H1 (cell line): ENCODE results near the gene ABCF3. TPM values are rescaled to one million over a fixed set of nuclear protein-coding genes. Genes with fewer than 3 reads are reported as not detected.

Experiments
- CTCF ChIA-PET: fragments of 300-600 bp; sonication (Branson Sonifier 250); formaldehyde crosslinking; loops from one replicate; lab custom pipeline; 2021; ENCODE audit not compliant: partially characterized antibody; lab: Charles Lee
- POLR2A ChIA-PET: fragments of 300-600 bp; sonication (Branson Sonifier 250); formaldehyde crosslinking; loops from one replicate; lab custom pipeline; 2021; ENCODE audit warnings: inconsistent platforms; ENCODE audit not compliant: partially characterized antibody; lab: Charles Lee
- DNase-seq, 2 experiments: peaks; one replicate each; pipeline versions ENCODE4 v3.0.0 to v3.0.0-alpha.2; 2010 to 2022; ENCODE audit warnings: low spot score in 2 of 2, low read depth in 1 of 2, mixed read lengths in 1 of 2
- FAIRE-seq: peaks from 2 replicates; lab custom pipeline; 2011; peaks lifted over from hg19 to GRCh38; lab: Jason Lieb, UNC
- H2AFZ ChIP-seq: 2 replicates; pipeline ENCODE4 v1.8.1; 2012; ENCODE audit warnings: low read length, inconsistent platforms
- H2AK5ac ChIP-seq: 2 replicates; pipeline ENCODE4 v1.6.1; 2013; ENCODE audit warnings: low read depth, low read length
- H2BK120ac ChIP-seq: replicated peaks from 2 replicates; pipeline ENCODE3; 2013; ENCODE audit warnings: low read depth, low read length, inconsistent platforms
- H2BK12ac ChIP-seq: 2 replicates; pipeline ENCODE4 v1.6.1; 2013; ENCODE audit warnings: low read depth, low read length
- H2BK15ac ChIP-seq: 2 replicates; pipeline ENCODE4 v1.6.1; 2013; ENCODE audit warnings: low read length
- H2BK20ac ChIP-seq: 2 replicates; pipeline ENCODE4 v1.6.1; 2013; ENCODE audit warnings: low read length
- H2BK5ac ChIP-seq: 2 replicates; pipeline ENCODE4 v1.6.1; 2013; ENCODE audit warnings: low read depth, low read length
- H3K14ac ChIP-seq: 2 replicates; pipeline ENCODE4 v1.6.1; 2013; ENCODE audit warnings: inconsistent platforms; ENCODE audit not compliant: insufficient read length
- H3K18ac ChIP-seq: 2 replicates; pipeline ENCODE4 v1.6.1; 2013; ENCODE audit warnings: low read length; ENCODE audit errors: extremely low read depth
- H3K23ac ChIP-seq: 2 replicates; pipeline ENCODE4 v1.6.1; 2013; ENCODE audit warnings: inconsistent platforms; ENCODE audit not compliant: insufficient read length
- H3K23me2 ChIP-seq: 2 replicates; pipeline ENCODE4 v1.6.1; 2013; ENCODE audit warnings: low read depth, low read length
- H3K27ac ChIP-seq: 2 replicates; pipeline ENCODE4 v1.6.1; 2011; ENCODE audit warnings: low read depth, low read length, inconsistent platforms
- H3K27me3 ChIP-seq, 4 experiments: replicated peaks in 1 of 4; 1 replicate in 1 of 4; 2 replicates in 3 of 4; pipeline versions ENCODE4 v1.6.1 to v1.8.1; 2011 to 2013; ENCODE audit warnings: low read length in 3 of 4, mild to moderate bottlenecking in 3 of 4, inconsistent platforms in 2 of 4, mixed read lengths in 2 of 4, moderate library complexity in 1 of 4; ENCODE audit not compliant: control insufficient read depth in 3 of 4, insufficient read depth in 3 of 4; ENCODE audit errors: extremely low read depth in 1 of 4
- H3K36me3 ChIP-seq, 4 experiments: 2 replicates each; pipeline versions ENCODE4 v1.6.1 to v1.8.1; 2011 to 2013; ENCODE audit warnings: mild to moderate bottlenecking in 4 of 4, low read length in 3 of 4, moderate library complexity in 2 of 4, control low read depth in 1 of 4, inconsistent platforms in 1 of 4; ENCODE audit not compliant: insufficient read depth in 4 of 4, control insufficient read depth in 2 of 4
- H3K4ac ChIP-seq: replicated peaks from 2 replicates; pipeline ENCODE3; 2013; ENCODE audit warnings: low read length, low read depth, mixed read lengths, inconsistent platforms; ENCODE audit not compliant: insufficient read length
- H3K4me1 ChIP-seq, 4 experiments: replicated peaks in 1 of 4; 1 replicate in 1 of 4; 2 replicates in 3 of 4; pipeline versions ENCODE4 v1.6.1 to v1.8.1; 2011 to 2013; ENCODE audit warnings: low read length in 3 of 4, inconsistent platforms in 2 of 4, mixed read lengths in 1 of 4; ENCODE audit not compliant: insufficient read depth in 4 of 4, control insufficient read depth in 3 of 4
- H3K4me2 ChIP-seq, 2 experiments: 2 replicates each; pipeline versions ENCODE4 v1.6.1 to v1.8.1; 2011 to 2013; ENCODE audit warnings: low read depth in 2 of 2, low read length in 2 of 2, control low read depth in 1 of 2, inconsistent platforms in 1 of 2, mild to moderate bottlenecking in 1 of 2; ENCODE audit not compliant: insufficient read depth in 1 of 2
- H3K4me3 ChIP-seq, 4 experiments: fragments of 200-600, 300-600 bp in 1 of 4; sonication (generic), shearing (Covaris generic), sonication (Bioruptor Twin) in 1 of 4; 2 replicates each; pipeline versions ENCODE4 v1.5.1 to v1.8.1; 2011 to 2016; ENCODE audit warnings: low read length in 4 of 4, low read depth in 3 of 4, control low read depth in 2 of 4, inconsistent platforms in 2 of 4, mild to moderate bottlenecking in 2 of 4, mixed read lengths in 1 of 4, moderate library complexity in 1 of 4; ENCODE audit not compliant: insufficient read depth in 2 of 4; ENCODE audit errors: extremely low read depth in 1 of 4
- H3K56ac ChIP-seq: replicated peaks from 2 replicates; pipeline ENCODE3; 2013; ENCODE audit warnings: low read depth, mild to moderate bottlenecking, mixed read lengths, low read length, inconsistent platforms; ENCODE audit not compliant: insufficient read length
- H3K79me1 ChIP-seq: 2 replicates; pipeline ENCODE4 v1.6.1; 2013; ENCODE audit warnings: low read depth, low read length, control low read depth
- H3K79me2 ChIP-seq, 2 experiments: 2 replicates each; pipeline versions ENCODE4 v1.6.1 to v1.8.1; 2012 to 2013; ENCODE audit warnings: low read length in 2 of 2, mild to moderate bottlenecking in 2 of 2, inconsistent platforms in 1 of 2; ENCODE audit not compliant: insufficient read depth in 2 of 2, control insufficient read depth in 1 of 2
- H3K9ac ChIP-seq, 4 experiments: replicated peaks in 1 of 4; 1 replicate in 1 of 4; 2 replicates in 3 of 4; pipeline versions ENCODE4 v1.6.1 to v1.8.1; 2011 to 2013; ENCODE audit warnings: low read depth in 3 of 4, low read length in 3 of 4, control low read depth in 2 of 4, mild to moderate bottlenecking in 2 of 4, moderate library complexity in 2 of 4, inconsistent platforms in 1 of 4; ENCODE audit errors: extremely low read depth in 1 of 4
- H3K9me3 ChIP-seq, 2 experiments: 2 replicates each; pipeline versions ENCODE4 v1.6.1 to v1.8.1; 2012 to 2013; ENCODE audit warnings: mild to moderate bottlenecking in 2 of 2, moderate library complexity in 2 of 2, control low read depth in 1 of 2, inconsistent platforms in 1 of 2, low read depth in 1 of 2, low read length in 1 of 2, mixed read lengths in 1 of 2; ENCODE audit not compliant: insufficient read depth in 2 of 2
- H4K20me1 ChIP-seq, 2 experiments: replicated peaks in 1 of 2; 2 replicates each; pipeline versions ENCODE3 to v1.8.1; 2011 to 2013; ENCODE audit warnings: inconsistent platforms in 2 of 2, low read length in 2 of 2, mild to moderate bottlenecking in 1 of 2; ENCODE audit not compliant: insufficient read depth in 2 of 2, control insufficient read depth in 1 of 2
- H4K5ac ChIP-seq: 2 replicates; pipeline ENCODE4 v1.6.1; 2013; ENCODE audit warnings: low read length, low read depth, mixed read lengths, inconsistent platforms; ENCODE audit not compliant: insufficient read length
- H4K8ac ChIP-seq: 2 replicates; pipeline ENCODE4 v1.8.0; 2013; ENCODE audit warnings: mild to moderate bottlenecking, moderate library complexity, low read length, inconsistent platforms; ENCODE audit not compliant: insufficient read depth; ENCODE audit errors: extremely low read depth
- H4K91ac ChIP-seq: replicated peaks from 2 replicates; pipeline ENCODE3; 2013; ENCODE audit warnings: low read length, mixed read lengths, inconsistent platforms; ENCODE audit not compliant: insufficient read length
- BACH1 ChIP-seq: IDR thresholded peaks from 2 replicates; pipeline ENCODE4 v1.6.1; 2012; ENCODE audit warnings: low read length, improper control_type of control experiment
- CHD1 ChIP-seq: IDR thresholded peaks from 2 replicates; pipeline ENCODE4 v1.6.1; 2012; ENCODE audit warnings: low read depth, low read length, improper control_type of control experiment
- CTBP2 ChIP-seq: IDR thresholded peaks from 2 replicates; pipeline ENCODE4 v1.7.0; 2011; ENCODE audit warnings: borderline replicate concordance, mild to moderate bottlenecking, moderate library complexity, mixed read lengths, low read length; ENCODE audit not compliant: insufficient read depth, insufficient read length
- KDM1A ChIP-seq: fragments of 200-600, 300-600 bp; sonication (generic); IDR thresholded peaks from 2 replicates; pipeline ENCODE4 v1.7.1; 2016; ENCODE audit warnings: mild to moderate bottlenecking, low read length, borderline replicate concordance
- RFX5 ChIP-seq: IDR thresholded peaks from 2 replicates; pipeline ENCODE4 v1.6.1; 2011; ENCODE audit warnings: low read depth, low read length, improper control_type of control experiment, borderline replicate concordance
- SAP30 ChIP-seq: fragments of 300-600 bp; sonication (generic); IDR thresholded peaks from 2 replicates; pipeline ENCODE4 v1.7.1; 2012; ENCODE audit warnings: low read length, moderate library complexity, mild to moderate bottlenecking, inconsistent platforms; ENCODE audit not compliant: insufficient read depth, insufficient replicate concordance
- SIN3A ChIP-seq, 2 experiments: IDR thresholded peaks in 1 of 2; conservative IDR thresholded peaks in 1 of 2; 2 replicates each; pipeline ENCODE4 v1.6.1; 2011 to 2012; ENCODE audit warnings: low read length in 2 of 2, improper control_type of control experiment in 1 of 2, low read depth in 1 of 2, mild to moderate bottlenecking in 1 of 2
- SRF ChIP-seq: IDR thresholded peaks from 2 replicates; pipeline ENCODE4 v1.6.1; 2011; ENCODE audit warnings: mild to moderate bottlenecking, low read depth, low read length, moderate library complexity
- WGBS, 2 experiments: shearing (Covaris generic) in 1 of 2; methylation state at CpG; one replicate each; pipeline versions ENCODE4 v1.1.6 to v1.1.7; 2013 to 2015; ENCODE audit warnings: low lambda C conversion rate in 2 of 2, mixed read lengths in 2 of 2, inconsistent platforms in 1 of 2, low coverage in 1 of 2, missing lambda C conversion rate in 1 of 2; ENCODE audit not compliant: insufficient replicate concordance in 2 of 2, insufficient coverage in 1 of 2, insufficient read length in 1 of 2; ENCODE audit errors: extremely low coverage in 1 of 2, missing lambda C conversion rate in 1 of 2; 5-methylcytosine and 5-hydroxymethylcytosine counted together
- polyA plus RNA-seq, 7 experiments: library from polyadenylated mRNA; depleted of rRNA in 3 of 7; stranded (reverse) in 5 of 7; unstranded in 2 of 7; fragments of >200 nt in 5 of 7; fragments of 200-250 nt in 2 of 7; gene quantifications; 1 replicate in 5 of 7; 2 replicates in 1 of 7; 4 replicates in 1 of 7; pipeline versions ENCODE4 v1.2.1 to v1.2.3, GENCODE V29; 2011 to 2013; ENCODE audit warnings: missing spikeins in 2 of 7, mixed read lengths in 2 of 7
- total RNA-seq: library from RNA; stranded (reverse); fragmentation: NEBNext Ultra II Directional; extraction: Animal tissue kit (Norgen Biotek cat#: 25700); gene quantifications from 2 replicates; pipeline ENCODE4 v1.2.1, GENCODE V29; 2021
- TF ChIP-seq, protein P1 (sequence below), 3 experiments: IDR thresholded peaks; 1 replicate in 2 of 3; 2 replicates in 1 of 3; pipeline versions ENCODE4 v1.5.1 to v1.6.1; 2011; ENCODE audit warnings: low read length in 3 of 3, mild to moderate bottlenecking in 3 of 3, inconsistent platforms in 2 of 3, low read depth in 1 of 3, moderate library complexity in 1 of 3; ENCODE audit not compliant: insufficient read depth in 1 of 3; ENCODE audit errors: control extremely low read depth in 1 of 3

Gene ABCF3
- total and polyA plus RNA-seq, 2 of the 8 experiments (the other 6 are each of a cell fraction or from before 2014, with no cell fraction given): 51.6 to 57.8 TPM

DNA sequence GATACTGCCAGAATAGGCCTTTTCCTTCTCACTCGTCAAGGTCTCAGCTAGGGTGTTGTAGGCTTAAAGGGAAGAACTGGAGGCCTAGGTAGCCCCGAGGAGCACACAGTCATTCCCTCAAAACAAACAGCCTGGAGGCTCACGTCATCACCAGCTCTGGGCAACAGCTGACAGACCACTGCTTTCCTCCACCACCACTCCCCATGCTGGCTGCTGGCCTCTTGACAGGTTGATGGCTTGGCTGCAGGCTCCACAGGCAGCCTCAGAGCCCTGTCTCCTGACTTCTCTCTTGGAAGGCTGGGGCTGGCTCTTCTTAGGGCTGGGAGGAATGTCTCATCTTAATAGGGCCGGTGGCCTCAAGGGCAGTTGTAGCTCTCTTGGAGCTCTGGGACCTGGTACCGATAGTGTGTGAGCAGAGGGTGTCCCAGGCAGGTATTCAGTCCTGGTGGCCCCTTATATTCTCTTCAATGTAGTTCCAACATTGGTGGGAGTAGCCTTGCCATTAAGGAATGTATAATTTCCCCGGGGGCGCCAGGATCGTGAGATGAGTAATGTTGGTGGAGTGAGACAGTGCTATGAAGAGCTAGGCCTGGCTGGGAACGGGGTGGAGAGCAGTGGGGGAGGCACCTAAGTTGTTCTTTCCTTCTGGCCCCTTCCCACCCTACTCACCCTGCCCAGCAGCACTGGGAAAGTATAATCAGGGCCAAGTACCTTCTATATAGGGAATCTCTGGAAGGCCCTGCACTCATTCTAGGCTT, 17.5 kb upstream of the ABCF3 start:
- Histone ChIP-seq H2AK5ac (no peak overlapping the region), H3K23me2 (no peaks in the 10 kb centered on the region; the same call in 1 of the 2 replicates), H2BK5ac (no peak overlapping the region), H3K4me3 (no peak overlapping the region), H2BK120ac (no peak overlapping the region), H2BK12ac (no peak overlapping the region), H3K79me1 (0 out of 2 replicates have a peak, but pooled peaks cover under 1% of the 10 kb centered on the region), H4K8ac (no peak overlapping the region), H3K4ac (no peak overlapping the region), H2BK20ac (no peak overlapping the region), H4K91ac (no peak overlapping the region), H4K20me1 (peaks cover 5 to 8% of the 10 kb centered on the region in 2 experiments), H3K56ac (no peak overlapping the region), H3K4me1 (no peaks in the 10 kb centered on the region), H3K27me3 (no peaks in the 10 kb centered on the region), H3K27ac (no peak overlapping the region), H2BK15ac (no peak overlapping the region), H3K18ac (no peak overlapping the region), H2AFZ (no peak overlapping the region), H3K23ac (no peak overlapping the region), H3K36me3 (peaks cover 7 to 59% (median 33%) of the 10 kb centered on the region in 4 experiments), H3K4me2 (no peak overlapping the region), H3K14ac (no peak overlapping the region), H4K5ac (no peak overlapping the region), H3K9me3 (no peaks in the 10 kb centered on the region), H3K9ac (no peak overlapping the region), H3K79me2 (no peaks in the 10 kb centered on the region)
- no peak for FAIRE-seq
- ChIA-PET CTCF (interaction anchor here (0.6 to 2.2 kb wide), 7 partner anchors 11 to 169 kb away, joined by 3 to 7 read pairs (median 3); partner anchors contain the start of gene EEF1AKMT4), POLR2A (interaction anchor here (0.7 to 5.3 kb wide), 6 partner anchors 9 to 29 kb away, joined by 3 to 26 read pairs (median 4); partner anchors contain the start of gene DVL3)
- DNase-seq: no peak
- 86% methylated on average over 9 of the region's 9 CpGs; no CpG with 5 or more reads in 1 of the 2 experiments for WGBS, 2 experiments
- TF ChIP-seq SAP30 (no peak), BACH1 (no peak), RFX5 (no peak), KDM1A (no peak), CHD1 (no peak), SIN3A (conservative IDR thresholded peaks at IDR 0.05 in 1 of 2, IDR thresholded peaks at IDR 0.05 in 1 of 2; ENCODE audit: low read depth in 1 of 2, low read length in 2 of 2) (no peak), SRF (no peak), CTBP2 (no peak)
- TF ChIP-seq, protein P1, sequence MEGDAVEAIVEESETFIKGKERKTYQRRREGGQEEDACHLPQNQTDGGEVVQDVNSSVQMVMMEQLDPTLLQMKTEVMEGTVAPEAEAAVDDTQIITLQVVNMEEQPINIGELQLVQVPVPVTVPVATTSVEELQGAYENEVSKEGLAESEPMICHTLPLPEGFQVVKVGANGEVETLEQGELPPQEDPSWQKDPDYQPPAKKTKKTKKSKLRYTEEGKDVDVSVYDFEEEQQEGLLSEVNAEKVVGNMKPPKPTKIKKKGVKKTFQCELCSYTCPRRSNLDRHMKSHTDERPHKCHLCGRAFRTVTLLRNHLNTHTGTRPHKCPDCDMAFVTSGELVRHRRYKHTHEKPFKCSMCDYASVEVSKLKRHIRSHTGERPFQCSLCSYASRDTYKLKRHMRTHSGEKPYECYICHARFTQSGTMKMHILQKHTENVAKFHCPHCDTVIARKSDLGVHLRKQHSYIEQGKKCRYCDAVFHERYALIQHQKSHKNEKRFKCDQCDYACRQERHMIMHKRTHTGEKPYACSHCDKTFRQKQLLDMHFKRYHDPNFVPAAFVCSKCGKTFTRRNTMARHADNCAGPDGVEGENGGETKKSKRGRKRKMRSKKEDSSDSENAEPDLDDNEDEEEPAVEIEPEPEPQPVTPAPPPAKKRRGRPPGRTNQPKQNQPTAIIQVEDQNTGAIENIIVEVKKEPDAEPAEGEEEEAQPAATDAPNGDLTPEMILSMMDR (IDR thresholded peaks at IDR 0.05; ENCODE audit: control extremely low read depth in 1 of 3, insufficient read depth in 1 of 3, low read depth in 1 of 3, low read length in 3 of 3): no peak
